Hair follicular keratinocyte (primary cell): Measurements from ENCODE around the gene ZNF692. TPM values are rescaled to one million over a fixed set of nuclear protein-coding genes. Genes with fewer than 3 reads are reported as not detected.

Source experiments
- total RNA-seq: library from RNA; depleted of rRNA; stranded (reverse); fragments of >200 nt; gene quantifications from 2 replicates; pipeline ENCODE4 v1.2.3, GENCODE V29; 2015

The ZNF692 gene, protein sequence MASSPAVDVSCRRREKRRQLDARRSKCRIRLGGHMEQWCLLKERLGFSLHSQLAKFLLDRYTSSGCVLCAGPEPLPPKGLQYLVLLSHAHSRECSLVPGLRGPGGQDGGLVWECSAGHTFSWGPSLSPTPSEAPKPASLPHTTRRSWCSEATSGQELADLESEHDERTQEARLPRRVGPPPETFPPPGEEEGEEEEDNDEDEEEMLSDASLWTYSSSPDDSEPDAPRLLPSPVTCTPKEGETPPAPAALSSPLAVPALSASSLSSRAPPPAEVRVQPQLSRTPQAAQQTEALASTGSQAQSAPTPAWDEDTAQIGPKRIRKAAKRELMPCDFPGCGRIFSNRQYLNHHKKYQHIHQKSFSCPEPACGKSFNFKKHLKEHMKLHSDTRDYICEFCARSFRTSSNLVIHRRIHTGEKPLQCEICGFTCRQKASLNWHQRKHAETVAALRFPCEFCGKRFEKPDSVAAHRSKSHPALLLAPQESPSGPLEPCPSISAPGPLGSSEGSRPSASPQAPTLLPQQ
- total RNA-seq, result 18.2 and 24.7 TPM in 2 replicates

DNA sequence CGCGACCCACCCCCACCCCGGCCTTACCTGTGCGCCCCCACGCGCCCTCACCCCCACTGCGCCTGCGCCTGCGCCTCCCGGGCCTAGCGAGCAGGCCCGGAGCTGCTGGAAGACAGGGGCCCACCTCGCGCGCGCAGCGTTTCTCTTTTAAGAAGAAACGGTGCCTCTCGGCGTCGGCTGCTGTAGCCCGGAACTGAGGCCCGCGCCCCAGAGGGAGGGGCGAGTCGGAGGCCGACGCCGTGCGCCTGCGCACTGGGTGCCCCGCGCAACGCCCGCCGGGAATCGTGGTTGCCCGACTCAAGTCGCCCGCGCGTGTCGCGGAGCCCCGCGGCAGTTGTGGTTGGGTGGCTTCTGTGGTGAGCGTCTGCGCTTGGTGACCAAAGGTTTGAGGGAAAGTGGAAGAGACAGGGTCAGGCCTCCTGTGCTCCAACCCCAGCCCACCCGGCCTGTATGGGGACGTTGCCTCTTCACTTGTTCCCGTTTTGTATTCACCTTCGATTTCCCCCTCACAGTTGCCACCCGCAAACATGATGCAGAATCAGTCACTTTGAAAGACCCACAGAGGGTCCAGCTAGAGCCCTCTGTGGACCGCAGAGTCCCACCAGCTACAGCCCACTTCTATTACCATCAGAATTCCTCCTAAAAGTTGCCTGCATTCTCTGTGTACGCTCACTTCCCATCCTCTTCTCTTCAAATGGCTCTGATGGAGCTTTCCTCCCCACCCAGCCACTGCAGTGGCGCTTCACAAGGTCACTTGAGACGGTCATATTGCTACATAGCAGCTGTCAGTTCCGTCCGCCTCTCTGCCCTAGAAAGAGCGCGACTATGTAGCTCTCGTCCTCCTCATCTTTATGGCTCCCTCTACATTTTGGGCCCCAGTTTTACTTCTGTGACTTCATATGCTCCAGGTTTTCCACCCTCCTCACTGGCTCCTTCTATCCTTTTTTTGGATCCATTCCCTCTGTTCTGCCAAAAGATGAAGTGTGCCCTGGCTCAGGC is at the start of gene ZNF692:
ZNF692 (minus strand) TSS at position 195 of the 999 bp plus-strand sequence. CDS start 776 bp downstream, outside the sequence.

DNA sequence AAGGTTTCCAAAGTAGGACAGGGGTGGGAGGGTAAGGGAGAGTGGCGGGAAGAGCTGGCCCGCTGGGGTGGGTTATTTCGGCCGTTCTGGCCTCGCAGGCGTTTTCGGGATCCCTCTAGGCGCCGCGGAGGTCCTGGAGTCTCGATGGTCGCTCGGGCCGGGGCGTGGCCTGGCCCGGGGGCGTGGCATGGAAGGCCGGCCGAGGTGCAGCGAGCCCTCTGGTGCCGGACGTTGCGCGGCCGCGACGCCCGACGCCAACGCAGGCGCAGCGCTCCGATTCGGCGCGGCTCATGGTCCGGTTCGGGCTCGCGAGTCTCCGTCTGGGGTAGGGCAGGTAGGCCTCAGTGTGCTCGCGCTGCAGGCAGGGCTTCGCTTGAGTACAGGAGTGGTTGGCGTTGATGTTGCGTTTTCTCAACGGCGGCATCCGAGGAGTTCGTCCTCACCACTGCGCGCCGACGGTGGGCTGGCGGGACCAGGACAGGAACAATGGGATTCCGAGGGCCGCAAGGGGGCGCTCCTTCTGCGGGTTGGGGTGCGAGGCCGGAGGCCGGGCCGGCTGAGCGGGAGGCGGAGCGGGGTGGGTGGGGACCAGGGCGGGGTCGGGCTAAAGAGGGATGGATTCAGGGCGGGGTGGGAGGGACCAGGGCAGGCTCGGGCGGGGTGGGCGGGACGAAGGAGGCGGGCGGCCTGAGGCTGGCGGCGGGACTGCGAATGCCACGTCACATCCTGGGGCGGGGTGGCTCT is 47.3 kb upstream of the ZNF692 start, which contains the start of gene PGBD2:
PGBD2 (plus strand) TSS at position 227 of the 744 bp plus-strand sequence. CDS start 7,628 bp downstream, outside the sequence.

DNA sequence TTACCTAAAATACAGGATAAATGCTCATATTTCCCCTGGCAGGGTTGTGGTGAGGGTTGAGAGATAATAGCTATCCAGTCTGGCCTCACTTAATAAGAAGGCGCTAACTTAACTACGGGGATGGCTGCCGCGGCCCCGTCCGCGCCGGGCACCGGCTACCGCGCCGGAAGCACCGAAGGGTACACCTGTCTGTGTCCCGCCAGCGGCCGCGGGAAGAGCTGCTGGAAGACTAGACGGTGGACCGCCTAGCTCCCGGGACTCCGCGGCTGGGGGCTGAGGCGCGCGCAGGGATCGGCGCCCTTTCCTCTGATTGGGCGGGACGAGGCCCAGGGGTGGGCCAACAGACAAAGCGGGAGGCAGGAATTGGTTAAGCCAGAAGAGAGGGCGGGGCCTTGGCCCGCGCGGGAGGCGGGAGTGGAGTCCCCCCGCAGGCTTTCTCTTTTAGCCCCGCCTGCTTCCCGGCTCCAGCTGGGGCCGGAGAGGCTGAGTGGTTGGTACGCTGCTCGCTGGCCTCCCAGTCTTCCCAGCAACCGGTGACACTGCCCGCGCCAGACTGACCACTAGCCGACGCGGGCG is 21.0 kb downstream of the ZNF692 start, which contains the start of gene ZNF672:
ZNF672 (plus strand) TSS at position 444 of the 576 bp plus-strand sequence. CDS start 9,051 bp downstream, outside the sequence.

DNA sequence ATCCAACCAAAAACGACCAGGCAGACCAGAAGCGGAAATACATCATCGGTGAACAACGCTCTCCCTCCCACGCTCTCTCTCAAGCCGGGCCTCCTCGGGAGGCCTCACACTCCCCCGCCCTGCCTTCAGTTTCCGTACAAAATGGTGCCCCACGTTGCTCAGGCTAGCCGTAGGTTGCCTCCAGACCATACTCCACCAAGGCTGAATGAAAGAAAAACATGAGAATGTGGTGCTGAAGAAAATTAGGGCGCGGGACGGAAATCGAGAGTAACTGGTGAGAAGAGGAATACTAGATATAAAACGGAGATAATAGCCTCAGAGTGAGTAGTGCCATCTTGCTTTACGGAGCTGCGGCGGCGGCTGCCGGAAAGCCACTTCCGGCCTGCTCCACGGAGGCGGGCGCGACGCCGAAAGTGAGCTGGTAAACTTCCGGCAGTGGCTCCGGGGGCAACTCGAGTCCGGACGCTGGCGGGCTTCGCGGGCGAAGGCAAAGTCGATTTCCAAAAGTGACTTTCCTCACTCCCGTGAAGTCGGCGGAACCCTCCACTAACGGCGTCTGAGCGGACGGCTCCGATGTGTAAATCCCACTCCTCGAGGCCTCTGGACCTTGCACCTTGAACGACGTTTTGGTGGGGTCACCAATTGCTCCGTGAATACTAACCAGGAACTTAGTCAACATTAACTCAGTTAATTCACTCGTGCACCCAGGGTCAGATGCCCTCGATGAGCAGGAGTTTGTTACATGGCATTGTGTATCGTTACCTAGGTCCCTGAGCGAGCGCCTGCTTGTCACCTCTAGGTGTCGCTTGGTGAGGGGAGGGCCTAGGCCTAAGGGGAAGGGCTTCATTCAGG is 32.8 kb downstream of the ZNF692 start, which contains the start of gene SH3BP5L:
SH3BP5L (minus strand) TSS at position 7 of the 852 bp plus-strand sequence. CDS start 980 bp downstream, outside the sequence.

Other genes with a start within 250 kb of the ZNF692 start
- not detected in 2 replicates for gene OR2T11, start 224.0 kb downstream of the ZNF692 start, total RNA-seq
- gene OR2T35, start 213.8 kb downstream of the ZNF692 start, total RNA-seq, result not detected in 2 replicates
- gene OR2T27, start 203.6 kb downstream of the ZNF692 start, total RNA-seq, result not detected in 2 replicates
- not detected in 2 replicates for gene OR14I1, start 156.3 kb downstream of the ZNF692 start, total RNA-seq
- not detected in 2 replicates for gene LYPD8, start 103.3 kb downstream of the ZNF692 start, total RNA-seq
- 18.4 TPM in 2 replicates for gene SH3BP5L, start 33.2 kb downstream of the ZNF692 start, total RNA-seq
- gene ZNF672, start 20.9 kb downstream of the ZNF692 start, total RNA-seq, result 26.2 and 28.7 TPM in 2 replicates
- 3.4 and 3.5 TPM in 2 replicates for gene PGBD2, start 47.1 kb upstream of the ZNF692 start, total RNA-seq